ENCODE measurements around the gene MGAT4A.

GRCh38 chr2:98773169-98773568 is 42.2 kb upstream of the MGAT4A start:
- TF ChIP-seq RAD21 (IDR thresholded peaks at IDR 0.05; ENCODE audit: low read depth) (no peak), YY1 (IDR thresholded peaks at IDR 0.05; ENCODE audit: low read depth) (no peak), TCF12 (IDR thresholded peaks at IDR 0.05; ENCODE audit: low read depth) (no peak), REST (IDR thresholded peaks at IDR 0.05; ENCODE audit: low read depth) (no peak), USF1 (IDR thresholded peaks at IDR 0.05) (no peak), CREB1 (IDR thresholded peaks at IDR 0.05; ENCODE audit: low read depth) (no peak), TAF1 (IDR thresholded peaks at IDR 0.05; ENCODE audit: low read depth) (no peak), EP300 (IDR thresholded peaks at IDR 0.05; ENCODE audit: borderline replicate concordance) (no peak), EGR1 (IDR thresholded peaks at IDR 0.05) (no peak), TEAD4 (IDR thresholded peaks at IDR 0.05) (no peak), MAX (IDR thresholded peaks at IDR 0.05) (no peak), FOXM1 (IDR thresholded peaks at IDR 0.05; ENCODE audit: borderline replicate concordance, low read depth) (no peak), ZBTB7A (IDR thresholded peaks at IDR 0.05; ENCODE audit: low read depth) (no peak), CEBPB (IDR thresholded peaks at IDR 0.05) (no peak)
